NCI-H1436 treated with DMSO at 0.1 percent for 48 hours (cell line): ENCODE results near the gene PELI2.

Source experiments
- DNase-seq: peaks from one replicate; lab custom pipeline; 2025; lab: John Stamatoyannopoulos, UW

The PELI2 gene

DNA sequence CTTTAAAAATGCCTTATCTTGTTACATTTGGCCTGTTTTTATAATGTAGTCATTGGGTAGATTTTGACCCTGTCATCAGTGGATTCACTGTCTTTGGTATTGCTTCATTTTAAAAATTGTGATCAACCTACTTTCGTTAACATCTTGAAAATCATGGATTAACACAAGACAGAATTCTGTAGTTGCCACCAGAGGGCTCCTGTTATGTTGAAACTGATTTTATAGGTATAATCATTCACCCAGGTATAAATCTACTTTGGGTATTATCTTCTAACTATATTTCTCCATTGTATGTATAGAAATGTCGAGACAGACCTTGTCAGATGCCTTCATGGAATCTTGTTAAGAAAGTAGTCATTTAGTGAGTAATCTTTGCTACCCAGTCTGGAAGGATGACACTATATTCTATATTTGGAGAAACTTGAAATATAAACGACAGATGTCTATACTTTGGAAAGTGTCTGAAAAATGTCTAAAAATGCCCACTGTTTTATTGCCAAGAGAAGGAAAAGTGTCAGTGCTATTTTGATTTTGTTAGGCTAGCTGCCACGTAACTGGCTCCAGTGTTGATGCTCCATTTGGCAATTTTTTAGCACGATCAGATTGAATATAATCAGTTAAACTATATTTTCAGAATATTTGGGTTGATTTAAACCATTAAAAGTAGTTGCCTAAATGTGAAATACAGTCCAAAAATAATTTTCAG is 129.4 kb downstream of the PELI2 start:
- no peak for DNase-seq

DNA sequence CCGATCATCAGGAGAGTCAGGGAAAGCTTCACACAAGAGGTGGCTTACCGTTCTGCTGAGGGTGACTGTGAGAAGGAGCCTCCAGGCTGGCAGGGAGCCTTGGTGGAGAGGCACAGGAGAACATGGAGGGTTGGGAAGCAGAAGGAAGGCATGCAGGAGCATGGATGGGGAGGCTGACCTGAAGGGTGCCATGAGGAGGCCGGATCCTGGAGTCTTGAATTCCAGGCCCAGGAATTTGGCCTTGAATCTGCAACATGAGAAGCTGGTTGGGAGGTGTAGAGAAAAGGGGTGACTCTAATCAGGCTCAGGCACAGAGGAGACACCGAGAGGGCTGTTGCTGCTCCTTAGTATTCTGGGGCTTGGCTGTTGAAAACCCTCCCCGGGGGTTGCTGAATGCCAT is 130.2 kb downstream of the PELI2 start:
- DNase-seq = no peak

GRCh38 chr14:56261046-56261445 is 142.8 kb downstream of the PELI2 start:
- DNase-seq = no peak

DNA sequence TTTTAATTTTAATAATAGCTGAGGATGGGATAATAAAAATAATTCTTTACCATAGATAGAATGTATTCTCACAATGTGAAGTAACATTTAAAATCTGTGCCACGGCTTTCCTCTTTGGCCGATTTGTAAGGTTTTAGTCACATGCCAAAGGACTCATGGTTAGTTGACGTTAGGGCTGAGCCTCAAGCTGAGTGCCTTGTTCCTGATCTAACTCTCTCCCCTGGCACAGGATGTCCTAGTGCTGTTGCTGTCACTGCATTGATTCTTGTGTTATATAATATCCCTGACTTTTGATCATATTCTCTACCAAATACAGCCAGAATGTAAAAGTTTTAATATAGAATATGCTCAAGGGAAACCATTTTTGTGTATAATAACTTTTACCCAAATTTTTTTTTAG is 144.3 kb downstream of the PELI2 start:
- DNase-seq = no peak

- no peak for DNase-seq
These were observed 149.8 kb downstream of the PELI2 start for GRCh38 chr14:56268039-56268438.

GRCh38 chr14:56268673-56269072 is 150.5 kb downstream of the PELI2 start:
- DNase-seq = no peak

DNA sequence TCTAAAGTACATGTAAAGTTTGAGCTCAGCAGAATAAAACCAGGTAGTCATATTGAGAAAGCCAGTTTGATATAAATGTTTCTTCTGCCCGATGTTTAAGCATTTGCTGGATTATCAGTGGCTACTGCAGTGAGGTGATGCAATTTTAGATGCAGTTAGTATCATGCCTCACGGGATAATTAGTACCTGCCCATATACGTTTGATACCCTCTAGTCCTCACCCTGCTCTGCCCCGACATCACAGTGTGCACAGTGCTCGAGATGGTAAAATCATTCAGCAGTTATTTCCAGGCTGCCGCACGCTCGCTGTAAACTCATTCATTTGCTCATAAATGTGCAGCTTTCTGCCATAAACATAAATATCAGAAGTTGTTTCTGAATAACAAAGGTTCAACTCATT is 152.7 kb downstream of the PELI2 start:
- DNase-seq = no peak

- DNase-seq = peak; percentile 12
These were observed 153.8 kb downstream of the PELI2 start for GRCh38 chr14:56271970-56272369.

DNA sequence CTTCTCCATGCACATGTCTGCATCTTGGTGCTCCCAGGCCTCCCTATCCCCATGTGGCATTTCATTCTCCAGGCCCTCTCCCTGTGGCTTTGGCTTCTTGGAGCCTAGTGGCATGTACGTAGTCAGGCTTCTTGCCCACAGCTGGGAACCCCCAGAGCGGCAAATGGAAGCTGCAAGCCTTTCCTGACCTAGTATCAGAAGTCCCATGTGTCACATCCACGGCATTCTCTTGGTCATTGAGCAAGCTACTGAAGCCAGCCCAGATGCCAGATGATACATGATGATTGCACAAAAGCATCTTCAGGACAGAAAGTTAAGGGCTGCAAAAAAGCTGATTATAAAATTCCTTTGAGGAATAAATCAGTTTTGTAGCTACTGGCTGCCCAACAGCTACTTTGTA is 154.9 kb downstream of the PELI2 start:
- DNase-seq = no peak

GRCh38 chr14:56273951-56274350 is 155.7 kb downstream of the PELI2 start:
- no peak for DNase-seq

GRCh38 chr14:56274556-56274955 is 156.3 kb downstream of the PELI2 start:
- DNase-seq = no peak

DNA sequence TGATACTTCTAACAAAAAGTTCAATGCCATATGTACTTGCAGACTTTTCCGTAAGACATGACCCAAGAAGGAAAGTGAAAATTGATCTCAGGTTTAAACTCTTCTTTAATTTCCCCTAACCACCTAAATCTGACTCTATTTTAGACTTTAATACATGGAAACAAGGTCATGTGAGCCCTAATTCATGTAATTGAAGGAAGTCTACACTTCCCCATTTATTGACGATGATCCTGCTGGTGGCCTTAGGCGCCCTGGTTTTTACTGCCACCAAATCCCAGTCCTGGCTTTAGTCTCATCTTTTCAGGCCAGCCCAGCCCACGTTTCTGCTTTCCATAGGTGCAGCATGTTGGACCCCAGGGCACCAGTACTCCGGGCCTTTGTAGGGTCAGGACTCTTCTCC is 157.9 kb downstream of the PELI2 start:
- DNase-seq = no peak

DNA sequence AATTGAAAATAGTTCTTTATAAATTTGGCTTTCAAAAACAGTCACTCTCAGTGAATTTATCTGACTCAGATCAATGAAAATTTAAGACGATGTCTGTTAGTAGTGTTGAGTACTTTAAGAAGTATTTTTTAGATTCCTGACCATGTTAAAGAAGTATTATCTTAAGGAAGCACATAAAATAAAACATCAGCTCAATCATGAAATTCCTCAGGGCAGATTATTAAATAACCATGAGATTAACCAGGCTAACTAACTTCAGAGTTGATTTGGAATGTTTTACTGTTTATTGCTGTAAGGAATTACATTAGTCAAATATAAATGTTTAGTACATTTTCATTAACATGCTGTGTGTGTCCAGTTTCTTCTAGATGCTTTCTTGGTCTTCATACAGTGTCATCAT is 160.2 kb downstream of the PELI2 start:
- DNase-seq = no peak

DNA sequence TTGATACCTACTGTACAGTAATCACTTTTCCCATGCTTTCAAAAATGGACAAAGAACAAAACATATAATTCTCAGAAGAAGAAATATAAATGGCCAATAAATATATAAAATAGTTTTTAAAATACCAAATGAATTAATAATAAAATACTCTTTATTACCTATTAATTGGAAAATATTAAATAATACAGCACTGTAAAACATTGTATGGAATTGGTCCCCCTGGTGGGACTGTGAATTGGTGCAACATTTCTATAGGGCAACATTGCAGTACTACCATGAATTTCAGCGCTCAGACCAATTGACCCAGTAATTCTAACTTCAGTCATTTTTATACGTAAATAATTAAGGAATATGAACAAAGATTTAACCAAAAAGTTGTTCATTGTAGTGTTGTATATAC is 162.6 kb downstream of the PELI2 start:
- no peak for DNase-seq

DNA sequence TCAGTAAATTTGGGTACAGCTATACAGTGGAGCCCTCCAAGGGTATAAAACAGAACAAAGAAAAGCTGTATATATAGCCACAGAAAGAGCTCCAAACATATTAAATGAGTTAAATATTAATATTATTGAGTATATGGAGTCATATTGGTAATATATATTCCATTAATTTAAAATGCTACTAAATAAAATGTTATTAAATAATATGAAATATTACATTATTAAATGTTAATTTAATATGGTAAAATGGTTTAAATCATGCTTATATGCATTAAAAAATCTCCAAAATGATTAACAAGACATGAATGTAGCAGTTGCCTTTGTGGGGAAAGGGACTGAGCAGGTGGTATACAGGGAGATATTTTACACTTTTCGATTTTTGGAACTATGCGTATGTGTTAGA is 164.0 kb downstream of the PELI2 start:
- DNase-seq = no peak

DNA sequence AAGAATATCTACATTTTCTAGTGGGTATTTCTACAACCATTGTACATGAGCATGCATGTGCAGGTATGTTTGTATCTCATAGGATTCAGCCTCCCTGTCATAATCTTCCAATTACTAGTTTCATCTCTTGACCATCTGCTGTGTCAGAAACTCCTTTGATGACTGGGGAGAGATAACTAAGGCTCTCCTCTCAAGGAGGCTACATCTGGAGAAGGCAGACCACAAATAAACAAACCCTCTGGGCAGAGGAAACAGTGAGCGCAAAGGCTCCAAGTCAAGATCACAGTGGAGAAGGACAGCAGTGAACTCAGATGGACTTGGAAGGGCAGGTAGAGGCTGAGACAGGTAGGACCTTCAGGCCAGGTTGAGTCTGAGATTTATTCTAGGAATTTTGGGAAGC is 166.4 kb downstream of the PELI2 start:
- DNase-seq = no peak

GRCh38 chr14:56289155-56289554 is 170.9 kb downstream of the PELI2 start:
- DNase-seq = no peak

DNA sequence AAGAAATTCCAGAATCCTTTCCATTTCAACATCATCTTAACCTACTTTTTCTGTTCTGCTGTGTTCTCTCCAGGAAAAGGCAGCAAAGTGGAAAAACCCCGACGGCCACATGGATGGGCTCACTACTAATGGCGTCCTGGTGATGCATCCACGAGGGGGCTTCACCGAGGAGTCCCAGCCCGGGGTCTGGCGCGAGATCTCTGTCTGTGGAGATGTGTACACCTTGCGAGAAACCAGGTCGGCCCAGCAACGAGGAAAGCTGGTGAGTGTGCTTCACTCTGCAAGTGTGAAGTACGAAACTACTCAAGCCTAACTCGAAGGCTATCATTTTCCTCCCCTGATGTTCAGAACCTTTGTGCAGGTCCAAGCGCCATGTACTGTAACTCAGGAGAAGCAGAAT is 172.0 kb downstream of the PELI2 start:
- no peak for DNase-seq

- no peak for DNase-seq
These were observed 174.8 kb downstream of the PELI2 start for GRCh38 chr14:56292970-56293369.

GRCh38 chr14:56293506-56293905 is 175.3 kb downstream of the PELI2 start:
- DNase-seq = no peak

DNA sequence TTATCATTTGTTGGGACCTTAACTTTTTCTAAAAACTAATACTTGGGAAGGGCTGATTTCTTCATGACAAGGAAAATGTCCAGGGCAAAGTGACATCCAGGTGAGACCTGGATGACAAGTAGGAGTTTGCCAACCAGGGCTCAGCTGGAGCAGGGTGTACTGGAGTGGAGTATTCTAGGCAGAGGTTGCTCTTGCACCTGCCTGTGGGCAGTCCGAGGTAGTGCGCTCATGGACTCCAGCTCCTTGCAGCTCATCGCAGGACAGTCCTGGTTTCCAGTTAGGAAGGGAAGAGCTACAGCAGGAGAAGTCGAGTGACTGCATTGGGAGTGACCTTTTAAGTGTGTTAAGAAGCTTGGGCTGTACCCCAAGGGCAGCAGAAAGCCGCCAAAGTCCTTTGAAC is 175.9 kb downstream of the PELI2 start:
- no peak for DNase-seq

DNA sequence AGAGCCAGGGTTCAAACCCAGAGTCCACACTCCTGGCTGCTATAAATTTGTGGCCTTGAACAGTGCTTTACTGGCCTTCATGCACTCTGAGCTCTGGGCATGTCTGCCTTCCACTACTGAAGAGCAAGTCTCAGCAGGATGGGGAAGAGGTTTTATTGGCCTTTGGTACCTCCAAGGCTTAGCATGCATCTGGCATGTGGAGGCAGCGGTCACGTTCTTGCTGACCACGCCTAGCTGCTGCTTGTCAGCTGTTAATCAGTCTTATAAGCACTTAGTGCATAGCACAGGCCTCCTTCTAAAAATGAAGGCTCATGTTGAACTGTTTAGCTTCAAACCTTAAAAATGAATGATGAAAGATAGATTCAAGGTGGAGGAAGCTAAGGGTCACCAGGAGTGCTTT is 177.5 kb downstream of the PELI2 start:
- DNase-seq = no peak

GRCh38 chr14:56297449-56297848 is 179.2 kb downstream of the PELI2 start:
- no peak for DNase-seq

- DNase-seq = no peak
These were observed 181.2 kb downstream of the PELI2 start for GRCh38 chr14:56299306-56299984.
